ENCODE data around the gene SLC5A6.

Gene SLC5A6

DNA sequence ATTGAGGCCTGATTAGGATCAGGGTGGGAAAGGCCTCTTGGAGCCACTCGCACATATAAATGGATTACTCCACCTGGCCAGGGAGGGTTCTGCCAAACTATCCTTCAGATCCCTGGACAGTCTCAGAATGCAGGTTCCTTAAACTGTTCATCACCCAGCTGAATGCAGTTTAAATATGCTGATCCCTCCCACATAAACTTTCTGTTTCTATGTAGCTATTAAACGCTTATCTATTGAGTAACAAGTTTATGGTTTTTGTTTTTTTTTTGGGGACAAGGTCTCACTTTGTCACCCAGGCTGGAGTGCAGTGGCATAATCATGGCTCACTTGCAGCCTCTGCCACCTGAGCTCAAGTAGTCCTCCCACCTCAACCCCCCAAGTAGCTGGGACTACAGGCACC is 7.0 kb upstream of the SLC5A6 start:
- DNase-seq (ENCODE audit: low read depth) = no peak
- TF ChIP-seq MYC (IDR thresholded peaks at IDR 0.05; ENCODE audit: low read depth, low read length) (no peak), POLR2A (IDR thresholded peaks at IDR 0.05; ENCODE audit: extremely low read depth, insufficient read length) (no peak), MAX (IDR thresholded peaks at IDR 0.05; ENCODE audit: low read depth, low read length) (no peak)
- peak overlapping the region; percentile 95 for H3K4me3 ChIP-seq (ENCODE audit: low read depth, low read length)

DNA sequence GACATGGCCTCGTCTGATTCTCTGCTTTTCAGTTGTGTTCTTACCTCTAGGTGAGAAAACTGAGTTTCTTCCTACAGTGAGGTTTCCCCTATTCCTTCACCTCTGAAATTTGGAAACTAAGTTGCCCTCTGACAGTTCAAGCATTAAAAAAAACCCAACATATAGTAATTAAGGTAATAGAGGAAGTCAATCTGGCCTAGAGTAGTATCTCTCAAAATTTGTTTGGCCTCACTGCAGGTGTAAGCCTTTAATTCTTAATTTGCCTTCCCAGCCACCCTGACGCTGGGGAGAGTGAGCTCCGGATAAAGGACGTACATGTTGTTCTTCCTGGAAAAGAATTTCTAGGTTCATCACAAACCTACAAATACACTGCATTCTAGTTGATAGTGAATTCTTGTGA is 6.5 kb upstream of the SLC5A6 start:
- H3K4me3 ChIP-seq (ENCODE audit: low read depth, low read length) = peak overlapping the region; percentile 95
- TF ChIP-seq POLR2A (IDR thresholded peaks at IDR 0.05; ENCODE audit: extremely low read depth, insufficient read length) (no peak), CTCF (IDR thresholded peaks at IDR 0.05; ENCODE audit: low read depth, low read length) (no peak), MYC (IDR thresholded peaks at IDR 0.05; ENCODE audit: low read depth, low read length) (no peak), MAX (IDR thresholded peaks at IDR 0.05; ENCODE audit: low read depth, low read length) (no peak)
- DNase-seq (ENCODE audit: low read depth) = no peak

- TF ChIP-seq MAX (IDR thresholded peaks at IDR 0.05; ENCODE audit: low read depth, low read length) (peak; percentile 99), POLR2A (IDR thresholded peaks at IDR 0.05; ENCODE audit: extremely low read depth, insufficient read length) (peak; percentile 72), MYC (IDR thresholded peaks at IDR 0.05; ENCODE audit: low read depth, low read length) (peak; percentile 100), CTCF (IDR thresholded peaks at IDR 0.05; ENCODE audit: low read depth, low read length) (no peak)
- DNase-seq (ENCODE audit: low read depth) = peak; percentile 96
- peak within 1 kb of the TSS; percentile 95 for H3K4me3 ChIP-seq (ENCODE audit: low read depth, low read length)
These were observed 5.4 kb upstream of the SLC5A6 start, which contains the start of gene CAD for GRCh38 chr2:27217173-27218121. TSS of gene CAD (plus strand) at chr2:27217369. CDS start at chr2:27217552, 183 bp downstream.

DNA sequence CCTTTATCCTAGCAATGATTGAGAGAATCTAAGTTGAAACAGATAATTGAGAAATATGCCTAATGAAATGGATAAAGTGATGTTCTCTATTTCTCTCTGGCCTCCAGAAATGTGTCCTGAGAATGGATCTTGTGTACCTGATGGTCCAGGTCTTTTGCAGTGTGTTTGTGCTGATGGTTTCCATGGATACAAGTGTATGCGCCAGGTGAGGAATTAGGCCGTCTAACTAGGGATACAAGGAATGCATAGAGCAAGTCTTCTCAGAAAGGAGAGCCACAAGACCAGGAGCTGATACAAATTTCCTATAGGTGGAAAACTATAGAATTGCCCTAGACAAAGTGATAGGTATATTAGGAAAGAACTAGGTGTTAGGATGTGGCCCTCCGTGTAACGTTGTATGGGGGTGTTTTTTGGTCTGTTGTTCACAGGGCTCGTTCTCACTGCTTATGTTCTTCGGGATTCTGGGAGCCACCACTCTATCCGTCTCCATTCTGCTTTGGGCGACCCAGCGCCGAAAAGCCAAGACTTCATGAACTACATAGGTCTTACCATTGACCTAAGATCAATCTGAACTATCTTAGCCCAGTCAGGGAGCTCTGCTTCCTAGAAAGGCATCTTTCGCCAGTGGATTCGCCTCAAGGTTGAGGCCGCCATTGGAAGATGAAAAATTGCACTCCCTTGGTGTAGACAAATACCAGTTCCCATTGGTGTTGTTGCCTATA is 4.5 kb upstream of the SLC5A6 start:
- H3K4me3 ChIP-seq (ENCODE audit: low read depth, low read length) = peak overlapping the region; percentile 58
- no peak for TF ChIP-seq MAX (IDR thresholded peaks at IDR 0.05; ENCODE audit: low read depth, low read length)
- no peak for TF ChIP-seq CTCF (IDR thresholded peaks at IDR 0.05; ENCODE audit: low read depth, low read length)
- TF ChIP-seq POLR2A (IDR thresholded peaks at IDR 0.05; ENCODE audit: extremely low read depth, insufficient read length) = no peak
- no peak for TF ChIP-seq MYC (IDR thresholded peaks at IDR 0.05; ENCODE audit: low read depth, low read length)
- no peak for DNase-seq (ENCODE audit: low read depth)

GRCh38 chr2:27214941-27215340 is 2.9 kb upstream of the SLC5A6 start:
- TF ChIP-seq MYC (IDR thresholded peaks at IDR 0.05; ENCODE audit: low read depth, low read length) (no peak), MAX (IDR thresholded peaks at IDR 0.05; ENCODE audit: low read depth, low read length) (no peak), CTCF (IDR thresholded peaks at IDR 0.05; ENCODE audit: low read depth, low read length) (no peak), POLR2A (IDR thresholded peaks at IDR 0.05; ENCODE audit: extremely low read depth, insufficient read length) (no peak)
- no peak overlapping the region for H3K4me3 ChIP-seq (ENCODE audit: low read depth, low read length)
- no peak for DNase-seq (ENCODE audit: low read depth)

All from NB4 (cell line).